ENCODE measurements around the gene OR13C2. TPM values are rescaled to one million over a fixed set of nuclear protein-coding genes. Genes with fewer than 3 reads are reported as not detected.

OR13C2 gene
- total RNA-seq, 6 donors from 2014 or later: not detected

- Histone ChIP-seq H3K9me3 (no peaks in the 10 kb centered on the region), H3K36me3 (no peaks in the 10 kb centered on the region), H3K4me3 (no peak overlapping the region), H3K4me1 (no peaks in the 10 kb centered on the region), H3K27ac (no peak overlapping the region), H3K27me3 (no peaks in the 10 kb centered on the region)
- ATAC-seq (ENCODE audit: low FRiP score in 2 of 2): no peak
- DNase-seq: no peak
- TF ChIP-seq EP300 (IDR thresholded peaks at IDR 0.05): no peak
- no peak for TF ChIP-seq POLR2AphosphoS5 (IDR thresholded peaks at IDR 0.05)
- 0 to 96% methylated on average over 1 of the region's 1 CpG for WGBS, 2 donors
Measured at GRCh38 chr9:104589626-104590025, 15.8 kb downstream of the OR13C2 start.

- Histone ChIP-seq H3K36me3 (no peaks in the 10 kb centered on the region), H3K4me1 (no peaks in the 10 kb centered on the region), H3K9me3 (no peaks in the 10 kb centered on the region), H3K4me3 (no peak overlapping the region), H3K27me3 (no peaks in the 10 kb centered on the region), H3K27ac (no peak overlapping the region)
- TF ChIP-seq POLR2AphosphoS5 (IDR thresholded peaks at IDR 0.05) (no peak), POLR2A (IDR thresholded peaks at IDR 0.05) (no peak), CTCF (IDR thresholded peaks at IDR 0.05) (no peak), EP300 (IDR thresholded peaks at IDR 0.05) (no peak)
- ATAC-seq (ENCODE audit: low FRiP score in 2 of 2) (peak in 1 of 2 donors; percentile 73), DNase-seq (no peak)
- WGBS, 2 donors: 0 to 73% methylated on average over 1 of the region's 1 CpG
Measured at GRCh38 chr9:104586496-104587180, 18.8 kb downstream of the OR13C2 start.

GRCh38 chr9:104580562-104580961 is 24.9 kb downstream of the OR13C2 start:
- H3K27ac ChIP-seq: no peak overlapping the region
- H3K4me1 ChIP-seq: no peaks in the 10 kb centered on the region
- TF ChIP-seq POLR2A (IDR thresholded peaks at IDR 0.05) (no peak), EP300 (IDR thresholded peaks at IDR 0.05) (no peak), CTCF (IDR thresholded peaks at IDR 0.05) (no peak)
- H3K36me3 ChIP-seq: no peaks in the 10 kb centered on the region
- 91 to 96% methylated on average over 1 of the region's 1 CpG for WGBS, 2 donors
- no peak overlapping the region for H3K4me3 ChIP-seq
- ATAC-seq (ENCODE audit: low FRiP score in 2 of 2) (no peak), DNase-seq (no peak)
- H3K27me3 ChIP-seq: no peaks in the 10 kb centered on the region
- no peaks in the 10 kb centered on the region for H3K9me3 ChIP-seq

GRCh38 chr9:104577263-104577662 is 28.2 kb downstream of the OR13C2 start:
- Histone ChIP-seq H3K36me3 (no peaks in the 10 kb centered on the region), H3K9me3 (peaks cover 0 to 6% (median 2%) of the 10 kb centered on the region in 4 donors), H3K27me3 (no peaks in the 10 kb centered on the region), H3K4me1 (no peaks in the 10 kb centered on the region), H3K4me3 (no peak overlapping the region), H3K27ac (no peak overlapping the region)
- no peak for ATAC-seq (ENCODE audit: low FRiP score in 2 of 2)
- DNase-seq: no peak
- 81 to 88% methylated on average over 5 of the region's 5 CpGs for WGBS, 2 donors
- no peak for TF ChIP-seq POLR2A (IDR thresholded peaks at IDR 0.05)
- TF ChIP-seq POLR2AphosphoS5 (IDR thresholded peaks at IDR 0.05): no peak
- TF ChIP-seq EP300 (IDR thresholded peaks at IDR 0.05): no peak
- TF ChIP-seq CTCF (IDR thresholded peaks at IDR 0.05): no peak

- no peaks in the 10 kb centered on the region for H3K36me3 ChIP-seq
- no peak overlapping the region for H3K4me3 ChIP-seq
- H3K27ac ChIP-seq: no peak overlapping the region
- H3K27me3 ChIP-seq: no peaks in the 10 kb centered on the region
- TF ChIP-seq POLR2AphosphoS5 (IDR thresholded peaks at IDR 0.05) (no peak), CTCF (IDR thresholded peaks at IDR 0.05) (no peak), EP300 (IDR thresholded peaks at IDR 0.05) (no peak), POLR2A (IDR thresholded peaks at IDR 0.05) (no peak)
- WGBS, 2 donors: 75 to 79% methylated on average over 2 of the region's 2 CpGs
- no peak for ATAC-seq (ENCODE audit: low FRiP score in 2 of 2)
- DNase-seq: no peak
- H3K9me3 ChIP-seq: peaks cover 0 to 7% (median 2%) of the 10 kb centered on the region in 4 donors
- H3K4me1 ChIP-seq: no peaks in the 10 kb centered on the region
Measured at GRCh38 chr9:104575456-104575855, 30.0 kb downstream of the OR13C2 start.

All from upper lobe of left lung (tissue), 6 donors.